Measurements from ENCODE around the gene TECPR2.
A peak's percentile ranks its signal among the peaks of the same experiment; 100 is the strongest.
"Not testable (repeated sequence)": the region's sequence is repeated elsewhere in the genome, so short reads cannot be mapped to it uniquely, and the experiment has no call there.

The TECPR2 gene, protein sequence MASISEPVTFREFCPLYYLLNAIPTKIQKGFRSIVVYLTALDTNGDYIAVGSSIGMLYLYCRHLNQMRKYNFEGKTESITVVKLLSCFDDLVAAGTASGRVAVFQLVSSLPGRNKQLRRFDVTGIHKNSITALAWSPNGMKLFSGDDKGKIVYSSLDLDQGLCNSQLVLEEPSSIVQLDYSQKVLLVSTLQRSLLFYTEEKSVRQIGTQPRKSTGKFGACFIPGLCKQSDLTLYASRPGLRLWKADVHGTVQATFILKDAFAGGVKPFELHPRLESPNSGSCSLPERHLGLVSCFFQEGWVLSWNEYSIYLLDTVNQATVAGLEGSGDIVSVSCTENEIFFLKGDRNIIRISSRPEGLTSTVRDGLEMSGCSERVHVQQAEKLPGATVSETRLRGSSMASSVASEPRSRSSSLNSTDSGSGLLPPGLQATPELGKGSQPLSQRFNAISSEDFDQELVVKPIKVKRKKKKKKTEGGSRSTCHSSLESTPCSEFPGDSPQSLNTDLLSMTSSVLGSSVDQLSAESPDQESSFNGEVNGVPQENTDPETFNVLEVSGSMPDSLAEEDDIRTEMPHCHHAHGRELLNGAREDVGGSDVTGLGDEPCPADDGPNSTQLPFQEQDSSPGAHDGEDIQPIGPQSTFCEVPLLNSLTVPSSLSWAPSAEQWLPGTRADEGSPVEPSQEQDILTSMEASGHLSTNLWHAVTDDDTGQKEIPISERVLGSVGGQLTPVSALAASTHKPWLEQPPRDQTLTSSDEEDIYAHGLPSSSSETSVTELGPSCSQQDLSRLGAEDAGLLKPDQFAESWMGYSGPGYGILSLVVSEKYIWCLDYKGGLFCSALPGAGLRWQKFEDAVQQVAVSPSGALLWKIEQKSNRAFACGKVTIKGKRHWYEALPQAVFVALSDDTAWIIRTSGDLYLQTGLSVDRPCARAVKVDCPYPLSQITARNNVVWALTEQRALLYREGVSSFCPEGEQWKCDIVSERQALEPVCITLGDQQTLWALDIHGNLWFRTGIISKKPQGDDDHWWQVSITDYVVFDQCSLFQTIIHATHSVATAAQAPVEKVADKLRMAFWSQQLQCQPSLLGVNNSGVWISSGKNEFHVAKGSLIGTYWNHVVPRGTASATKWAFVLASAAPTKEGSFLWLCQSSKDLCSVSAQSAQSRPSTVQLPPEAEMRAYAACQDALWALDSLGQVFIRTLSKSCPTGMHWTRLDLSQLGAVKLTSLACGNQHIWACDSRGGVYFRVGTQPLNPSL (N-terminal part only)
- 18.3 to 22.2 reads per million in 2 donors for total RNA-seq

DNA sequence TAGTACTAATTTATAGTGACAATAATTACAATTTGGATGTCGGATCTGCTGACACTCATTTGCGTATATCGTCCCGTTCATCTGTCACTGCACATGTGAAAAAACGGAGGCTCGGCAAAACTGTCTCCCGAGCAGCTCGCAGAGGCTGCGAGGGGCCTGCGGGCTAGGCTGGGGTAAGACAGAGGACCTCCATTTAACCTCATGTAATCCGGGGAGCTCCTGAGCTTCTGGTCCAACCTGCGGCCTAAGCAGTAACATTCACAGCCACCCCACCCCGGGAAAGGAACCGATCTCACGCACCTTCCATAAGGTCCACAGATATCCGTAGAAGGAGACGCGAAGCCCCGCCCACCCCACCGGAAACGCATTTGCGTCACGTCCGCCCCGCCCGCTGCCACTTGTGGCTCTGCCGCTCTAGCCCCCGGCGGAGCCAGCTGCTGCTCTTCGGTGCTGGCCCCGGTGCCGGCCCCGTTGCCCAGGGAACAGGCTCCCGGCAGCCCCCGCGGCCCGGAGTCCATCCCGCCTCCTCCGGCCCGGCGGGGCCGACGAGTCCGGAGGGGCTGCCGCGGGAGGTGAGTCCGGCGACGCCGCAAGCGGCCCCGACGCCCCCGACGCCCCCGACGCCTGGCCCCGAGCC is at the start of gene TECPR2, which contains the start of gene CINP:
TECPR2 (plus strand) TSS at position 397 of the 637 bp plus-strand sequence. CDS start 13,781 bp downstream, outside the sequence.
CINP (minus strand) TSS at position 346 of the 637 bp plus-strand sequence; CDS start at position 307, 39 bp downstream.
- DNase-seq = peak; percentile 98

DNA sequence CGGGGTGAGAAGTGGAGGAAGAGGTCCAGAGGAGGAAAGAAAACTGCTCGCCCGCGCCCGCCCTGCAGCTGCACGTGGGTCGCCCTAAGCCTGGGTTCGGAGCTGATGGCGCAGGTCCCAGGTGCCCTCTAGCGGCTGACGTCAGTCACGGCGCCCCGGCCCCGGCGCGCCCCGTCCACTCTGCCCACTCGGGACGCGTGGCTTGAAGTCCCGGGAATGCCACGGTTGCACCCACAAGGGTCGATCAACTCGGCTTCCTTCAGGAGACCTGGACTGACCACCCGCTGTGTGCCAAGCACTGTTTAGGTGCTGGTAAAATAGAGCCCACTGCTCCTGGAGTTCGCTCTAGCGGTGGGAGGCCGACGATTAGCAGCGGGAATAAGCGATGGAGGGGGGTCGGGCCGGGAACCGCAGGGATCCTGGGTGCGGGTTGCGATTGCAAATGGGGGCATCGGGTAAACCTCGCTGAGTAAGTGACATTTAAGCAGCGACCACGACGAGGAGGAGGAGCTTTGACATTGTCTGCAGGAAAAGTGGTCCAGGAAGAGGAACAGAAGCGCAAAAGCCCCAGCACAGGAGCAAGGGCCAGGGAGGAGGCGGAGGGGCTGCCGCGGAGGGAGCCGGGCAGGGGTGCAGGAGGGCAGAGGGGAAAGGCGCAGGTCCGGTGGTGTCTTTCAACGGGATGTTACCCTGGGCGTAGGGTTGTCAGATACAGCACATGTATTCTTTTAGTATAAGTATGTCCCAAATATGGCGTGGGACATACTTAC is 48.3 kb upstream of the TECPR2 start:
- DNase-seq = peak; percentile 76

DNA sequence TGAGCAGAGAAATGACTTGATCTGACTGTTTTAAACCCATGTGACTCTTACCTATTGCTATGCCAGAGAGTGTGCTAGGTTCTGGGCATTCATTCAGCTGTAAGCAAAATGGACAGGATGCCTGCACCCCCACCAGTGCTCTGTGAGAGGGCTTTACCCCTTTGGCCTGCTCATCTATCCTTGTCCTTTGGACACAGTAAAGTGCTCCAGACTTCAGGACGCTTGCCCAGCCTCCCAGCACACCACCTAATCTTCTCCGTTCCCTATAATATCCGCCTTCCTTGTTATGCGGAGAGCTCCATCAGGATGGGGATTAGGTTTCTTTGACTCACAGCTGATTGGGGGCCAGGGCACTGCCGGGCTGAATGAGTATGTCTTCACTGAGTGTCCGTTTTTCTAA is 47.6 kb upstream of the TECPR2 start:
- DNase-seq = no peak

DNA sequence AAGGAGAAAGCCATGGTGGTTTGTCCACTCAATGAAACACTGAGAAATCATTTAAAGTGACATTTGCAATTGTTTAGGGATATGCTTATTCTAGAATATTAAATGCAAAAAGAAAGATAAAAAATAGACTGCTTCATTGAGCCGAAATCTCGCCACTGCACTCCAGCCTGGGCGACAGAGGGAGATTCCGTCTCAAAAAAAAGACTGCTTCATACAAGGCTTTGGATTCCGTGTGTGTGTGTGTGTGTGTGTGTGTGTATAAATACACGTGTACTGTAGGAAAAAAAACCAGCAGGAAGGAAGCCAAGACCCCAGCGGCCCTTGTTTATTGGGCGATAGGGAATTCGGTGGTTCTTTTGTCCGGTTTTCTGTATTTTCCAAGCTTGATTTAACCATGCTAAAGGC is 46.4 kb upstream of the TECPR2 start:
- DNase-seq = peak; percentile 27

DNA sequence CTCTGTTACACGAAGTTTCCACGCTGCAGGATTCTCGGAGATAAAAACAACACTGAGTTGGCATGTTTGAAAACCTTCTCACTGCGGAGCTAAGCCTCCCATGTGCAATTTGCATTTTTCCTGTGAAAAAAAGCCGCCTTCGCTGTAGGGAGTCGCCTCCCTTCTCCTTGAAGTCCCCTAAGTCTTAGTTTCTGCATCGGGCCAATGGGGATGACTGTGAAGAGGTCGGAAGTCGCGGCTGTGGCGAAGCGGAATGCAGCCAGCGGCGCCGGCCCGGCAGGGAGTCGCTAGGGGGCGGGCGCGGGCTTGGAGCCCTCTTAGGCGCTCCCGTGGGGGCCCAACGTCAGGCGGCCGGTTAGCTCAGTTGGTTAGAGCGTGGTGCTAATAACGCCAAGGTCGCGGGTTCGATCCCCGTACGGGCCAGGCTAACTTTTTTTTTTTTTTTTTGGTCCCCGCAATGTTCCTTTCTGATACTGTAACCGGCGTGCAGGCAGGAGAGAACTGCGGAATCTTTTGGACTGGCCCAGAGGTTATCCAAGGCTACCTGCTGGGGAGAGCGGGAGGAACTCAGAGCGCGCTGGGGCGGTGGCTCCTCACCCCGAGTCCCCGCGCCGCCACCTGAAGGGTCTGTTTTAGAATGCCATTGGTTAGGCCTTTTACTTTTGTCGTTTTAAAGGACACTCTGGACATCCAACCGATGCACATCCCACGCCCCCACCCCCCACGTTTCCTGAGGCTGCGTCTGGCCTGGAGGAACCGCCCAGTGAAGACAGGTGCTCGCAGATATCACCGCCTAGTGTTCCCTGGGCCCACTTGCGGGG is 45.8 kb upstream of the TECPR2 start:
- DNase-seq = peak; percentile 95

DNA sequence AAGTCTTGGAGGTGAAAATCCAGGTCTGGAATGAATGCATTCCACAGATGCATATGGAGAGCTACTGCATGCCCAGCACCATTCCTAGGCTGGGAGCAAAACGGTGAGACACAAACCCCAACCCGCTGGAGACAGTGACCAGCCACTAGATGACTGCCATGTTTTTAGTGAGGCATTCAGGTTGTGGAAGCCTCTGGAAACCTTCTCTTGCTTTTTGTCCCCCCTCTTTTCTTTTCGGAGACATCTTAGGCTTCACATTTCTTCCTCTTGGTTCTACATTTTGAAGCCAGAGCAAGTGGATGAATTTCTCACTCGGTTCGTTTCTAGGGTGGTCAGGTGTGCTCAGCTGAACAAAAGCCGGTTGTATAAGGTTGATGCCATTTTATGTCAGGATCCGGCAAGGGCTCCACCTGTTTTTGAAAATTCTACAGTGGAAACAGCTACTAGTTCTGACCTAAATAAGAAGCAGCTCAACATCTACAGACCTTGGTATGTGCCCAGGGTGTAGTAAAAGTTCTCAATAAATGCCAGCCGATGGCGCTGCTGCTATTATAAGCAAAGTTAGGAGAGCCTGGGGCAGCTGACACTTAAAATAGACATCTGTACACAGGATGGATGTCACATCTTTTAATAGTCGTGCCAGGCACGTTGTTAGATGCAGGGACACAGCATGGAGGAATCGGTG is 45.0 kb upstream of the TECPR2 start:
- DNase-seq = no peak

DNA sequence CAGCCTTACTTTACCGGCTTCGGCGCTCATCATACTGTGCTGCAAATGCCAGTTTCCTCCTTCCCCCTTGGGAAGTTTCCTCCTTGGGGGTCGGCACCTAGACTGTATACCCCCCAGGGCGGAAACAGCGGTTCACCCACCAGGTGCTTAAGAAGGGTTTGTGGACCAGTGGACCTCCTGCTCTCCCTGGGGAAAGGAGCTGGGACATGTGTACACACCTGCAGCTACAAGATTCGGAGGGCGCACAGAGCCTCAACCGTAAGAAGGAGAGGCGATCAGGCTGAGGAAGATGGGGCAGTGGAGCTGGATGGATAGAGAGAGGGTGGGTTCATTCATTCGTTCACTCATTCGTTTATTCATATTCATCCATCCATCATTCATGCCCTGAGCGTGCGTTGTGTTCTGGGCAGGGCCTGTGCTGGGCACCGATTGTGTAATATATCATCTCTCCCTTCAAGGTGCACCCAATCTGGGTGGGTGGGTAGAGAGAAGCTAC is 43.9 kb upstream of the TECPR2 start:
- DNase-seq = no peak

DNA sequence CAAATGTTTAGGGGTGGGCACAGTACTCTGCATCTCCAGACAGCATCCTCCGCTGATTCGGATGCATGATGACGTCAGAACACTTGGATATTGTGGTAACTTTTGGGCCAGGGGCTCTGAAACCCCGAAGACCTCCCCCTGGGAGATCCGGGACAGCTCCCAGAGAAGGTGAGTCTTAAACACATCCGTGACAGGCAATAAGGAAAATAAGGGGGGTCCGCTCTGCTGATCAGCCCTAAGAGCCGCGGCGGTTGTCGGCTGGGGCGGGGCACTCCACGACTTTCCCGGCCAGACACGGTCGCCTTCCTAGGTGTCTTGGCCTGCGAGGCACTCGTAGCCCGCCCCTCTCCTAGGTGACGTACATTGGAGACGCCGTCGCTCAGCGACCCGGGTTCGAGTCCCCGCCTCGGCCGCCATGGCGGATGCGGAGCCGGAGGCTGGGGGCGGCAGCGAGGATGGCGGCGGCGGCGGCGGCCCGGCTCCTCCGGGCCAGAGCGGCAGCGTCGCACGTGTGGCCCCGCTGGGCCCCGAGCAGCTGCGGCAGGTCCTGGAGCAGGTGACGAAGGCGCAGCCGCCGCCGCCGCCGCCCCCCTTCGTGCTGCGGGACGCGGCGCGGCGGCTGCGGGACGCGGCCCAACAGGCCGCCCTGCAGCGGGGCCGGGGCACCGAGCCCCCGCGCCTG is 43.2 kb upstream of the TECPR2 start, which contains the start of gene ZNF839:
ZNF839 (plus strand) TSS at position 396 of the 682 bp plus-strand sequence; CDS start at position 416, 20 bp downstream.
- DNase-seq = peak; percentile 92

DNA sequence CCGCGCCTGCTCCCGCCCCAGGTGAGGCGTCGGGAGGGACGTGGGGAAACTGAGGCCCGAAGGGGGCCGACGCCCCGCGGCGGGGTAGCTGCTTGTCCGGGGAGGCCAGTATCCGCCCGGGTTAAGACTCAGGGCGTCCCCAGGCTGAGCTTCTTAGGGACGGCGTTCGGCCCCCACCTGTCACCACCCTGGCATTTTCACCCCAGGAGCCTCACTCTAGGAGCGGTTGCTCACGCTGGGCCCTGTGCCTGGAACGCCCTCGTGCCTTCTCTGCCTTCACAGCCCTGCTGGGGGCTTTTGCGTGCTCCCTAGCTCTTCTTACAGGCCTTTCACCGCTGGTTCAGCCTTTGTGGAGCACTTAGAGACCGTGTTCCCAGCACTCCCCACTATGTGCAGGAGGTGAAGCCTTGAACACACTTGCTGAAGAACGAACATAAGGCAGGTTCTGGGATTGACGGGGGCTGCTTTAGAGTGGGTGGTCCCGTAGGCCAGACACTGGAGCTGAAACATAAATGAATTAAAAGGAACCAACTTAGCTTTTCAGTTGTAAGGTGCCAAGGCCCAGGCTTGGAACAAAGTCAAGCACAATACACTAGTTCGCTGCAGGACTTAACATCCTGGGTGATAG is 42.6 kb upstream of the TECPR2 start:
- peak; percentile 33 for DNase-seq

DNA sequence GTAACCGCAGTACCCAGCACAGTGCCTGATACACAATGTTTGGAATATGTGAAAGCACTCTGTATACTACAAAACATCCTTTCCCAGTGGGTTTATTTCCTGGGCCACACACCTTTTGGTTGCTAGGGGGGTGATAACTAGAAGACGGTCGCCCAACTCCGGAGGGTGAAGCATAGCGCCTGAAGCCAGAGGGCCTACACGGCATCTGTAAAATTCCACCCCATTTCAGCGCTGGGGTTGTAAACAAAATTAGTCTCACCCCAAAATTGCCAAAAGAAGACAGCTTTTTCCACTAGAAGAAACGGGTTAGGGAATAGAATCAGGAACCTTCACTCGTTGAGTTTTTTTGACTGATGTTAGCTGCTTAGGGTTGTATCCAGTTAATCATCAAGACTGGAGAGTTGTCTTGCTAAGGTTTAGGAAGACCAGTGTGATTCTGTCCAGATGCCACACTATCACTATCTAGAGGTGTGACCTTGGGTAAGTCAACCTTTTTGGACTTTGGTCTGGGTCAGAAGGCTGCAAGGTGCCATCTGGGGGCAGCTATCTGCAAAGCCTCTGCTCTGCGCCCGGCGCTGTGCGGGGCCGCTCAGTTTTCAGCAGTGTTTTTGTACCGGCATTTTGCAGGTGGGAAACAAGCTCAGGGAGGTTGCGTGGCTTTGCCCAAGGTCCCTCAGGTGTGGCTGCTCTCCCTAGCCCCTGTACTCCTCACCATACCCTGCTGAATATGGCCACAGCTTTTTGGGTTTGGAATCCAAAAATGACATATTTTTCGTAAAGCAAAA is 41.9 kb upstream of the TECPR2 start:
- DNase-seq = no peak

DNA sequence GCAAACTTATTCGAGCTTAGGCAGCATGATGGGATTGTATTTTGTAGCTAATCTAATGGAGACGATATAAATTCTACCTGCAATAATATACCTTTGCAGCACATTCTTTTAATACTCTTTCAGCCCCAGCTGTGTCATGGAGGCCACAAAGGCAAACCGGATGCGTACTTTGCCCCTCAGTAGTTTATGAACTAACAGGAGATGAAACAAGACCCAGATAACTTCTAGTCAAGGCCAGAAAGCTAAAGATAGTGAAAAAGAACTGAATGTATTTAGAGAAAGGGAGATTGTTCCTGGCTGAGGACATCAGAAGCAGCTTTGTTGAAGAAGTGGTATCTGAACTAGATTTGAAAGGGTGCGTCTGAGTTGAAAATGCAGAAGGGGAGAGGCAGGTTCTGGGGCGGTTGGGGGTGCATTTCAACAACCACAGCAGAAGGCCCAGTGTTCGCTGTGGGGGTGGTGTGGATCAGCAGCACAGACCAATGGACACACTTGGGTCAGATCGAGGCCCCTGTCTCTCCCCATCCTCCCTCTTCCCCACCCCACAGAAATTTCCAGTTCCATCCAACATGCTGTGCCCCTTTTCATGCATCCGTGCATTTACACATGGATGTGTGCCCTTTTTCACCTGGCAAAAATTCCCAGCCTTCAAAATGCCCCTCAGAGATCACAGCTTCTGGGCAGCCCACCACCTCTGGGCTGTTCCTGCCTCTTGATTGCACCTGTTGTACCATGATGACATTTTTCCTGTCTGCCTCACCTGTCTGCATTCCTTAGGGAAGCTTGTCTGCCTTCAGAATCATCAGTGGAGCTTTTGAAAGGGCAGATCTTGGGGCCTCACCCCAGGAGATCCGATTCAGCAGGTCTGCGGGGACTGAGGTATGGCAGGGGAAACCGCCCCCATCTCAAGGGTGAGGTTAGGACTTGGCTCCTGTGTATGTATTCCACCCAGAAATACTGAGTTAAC is 41.0 kb upstream of the TECPR2 start:
- no peak for DNase-seq

DNA sequence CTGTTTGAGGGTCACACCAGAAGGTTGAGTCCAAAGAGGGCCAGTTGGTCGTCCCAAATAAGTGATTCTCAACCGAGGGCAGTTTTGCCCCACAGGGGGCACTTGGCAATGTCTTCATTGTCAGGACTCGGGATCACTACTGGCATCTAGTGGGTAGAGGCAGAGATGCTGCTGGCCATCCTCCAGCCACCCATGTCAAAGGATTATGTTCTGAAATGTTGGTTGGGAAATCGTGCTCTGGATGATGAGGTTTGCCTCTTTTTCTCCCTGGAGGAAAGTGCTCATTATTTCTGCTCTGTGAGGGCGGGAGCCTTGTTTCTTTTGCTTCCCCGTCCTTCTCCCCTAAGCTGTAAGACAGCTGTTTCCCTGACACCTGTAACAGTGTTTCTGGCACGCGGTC is 39.6 kb upstream of the TECPR2 start:
- no peak for DNase-seq

DNA sequence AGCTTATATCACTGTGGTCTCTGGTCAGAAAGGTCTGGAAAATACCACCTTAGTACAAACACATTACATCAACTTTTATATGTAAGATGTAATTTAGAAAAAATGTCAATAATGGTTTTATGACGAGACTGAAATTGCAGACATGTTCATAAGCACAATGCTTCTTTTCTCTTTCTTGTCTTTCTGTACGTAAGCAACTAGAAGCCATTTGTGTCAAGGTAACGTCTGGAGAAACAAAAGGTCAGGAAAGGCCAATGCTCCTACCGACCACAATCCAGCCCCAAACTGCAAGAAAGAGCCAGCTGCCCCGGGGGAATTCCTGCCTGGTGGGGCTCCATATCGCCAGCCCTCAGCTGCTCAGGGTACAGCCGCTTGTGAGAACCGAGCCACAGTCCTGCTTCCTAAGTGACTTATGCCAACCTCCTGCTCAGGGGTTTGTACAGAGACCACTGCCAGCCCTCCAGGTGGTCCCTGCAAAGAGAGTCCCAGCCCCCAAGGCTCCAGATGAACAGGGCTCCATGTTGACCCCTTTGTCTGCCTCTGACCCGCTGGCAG is 36.9 kb upstream of the TECPR2 start:
- no peak for DNase-seq

DNA sequence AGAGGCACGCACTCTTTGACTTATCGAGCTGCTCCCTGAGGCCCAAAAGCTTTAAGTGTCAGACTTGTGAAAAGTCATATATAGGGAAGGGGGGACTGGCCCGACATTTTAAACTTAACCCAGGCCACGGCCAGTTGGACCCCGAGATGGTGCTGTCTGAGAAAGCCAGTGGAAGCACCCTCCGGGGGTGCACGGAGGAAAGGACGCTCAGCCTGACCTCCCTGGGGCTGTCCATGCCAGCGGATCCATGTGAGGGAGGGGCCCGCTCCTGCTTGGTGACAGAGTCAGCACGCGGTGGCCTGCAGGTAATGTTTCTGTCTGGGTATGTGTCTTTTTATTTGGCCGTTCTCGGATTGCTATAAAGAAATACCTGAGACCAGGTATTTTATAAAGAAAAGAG is 36.2 kb upstream of the TECPR2 start:
- no peak for DNase-seq

DNA sequence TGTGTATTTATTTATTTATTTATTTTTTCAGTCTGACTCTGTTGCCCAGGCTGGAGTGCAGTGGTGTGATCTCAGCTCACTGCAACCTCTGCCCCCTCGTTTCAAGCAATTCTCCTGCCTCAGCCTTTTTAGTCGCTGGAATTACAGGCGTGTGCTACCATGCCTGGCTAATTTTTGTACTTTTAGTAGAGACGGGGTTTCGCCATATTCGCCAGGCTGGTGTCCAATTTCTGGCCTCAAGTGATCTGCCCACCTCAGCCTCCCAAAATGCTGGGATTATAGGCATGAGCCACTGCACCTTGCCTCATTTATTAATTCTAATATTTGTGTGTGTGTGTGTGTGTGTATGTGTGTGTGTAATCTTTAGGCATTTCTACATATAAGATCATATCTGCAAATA is 33.4 kb upstream of the TECPR2 start:
- DNase-seq = not testable (repeated sequence)

DNA sequence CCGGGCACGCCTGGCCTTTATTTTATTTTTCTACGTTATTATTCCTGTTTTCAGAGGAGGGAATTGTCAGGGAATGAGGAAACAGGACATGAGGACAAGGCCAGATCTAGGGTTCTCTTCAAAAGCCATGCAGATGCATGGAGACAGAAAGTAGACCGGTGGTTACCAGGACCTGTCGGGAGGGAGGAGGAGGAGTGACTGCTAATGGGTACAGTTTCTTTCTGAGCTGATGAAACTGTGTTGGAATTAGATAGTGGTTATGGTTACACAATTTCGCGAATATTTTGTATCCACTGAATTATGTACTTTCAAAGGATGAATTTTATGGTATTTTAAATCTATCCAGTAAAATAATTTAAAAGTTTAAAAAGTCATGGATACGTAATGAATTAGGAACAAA is 31.9 kb upstream of the TECPR2 start:
- DNase-seq = no peak

Data from T-helper 9 cell (primary cell).